NCI-H510A (cell line): Measurements from ENCODE around the gene SEC24B.
"Not testable (repeated sequence)": the region's sequence is repeated elsewhere in the genome, so short reads cannot be mapped to it uniquely, and the experiment has no call there.

Experiments used
- DNase-seq: peaks from one replicate; lab custom pipeline; 2025; lab: John Stamatoyannopoulos, UW

The SEC24B gene

DNA sequence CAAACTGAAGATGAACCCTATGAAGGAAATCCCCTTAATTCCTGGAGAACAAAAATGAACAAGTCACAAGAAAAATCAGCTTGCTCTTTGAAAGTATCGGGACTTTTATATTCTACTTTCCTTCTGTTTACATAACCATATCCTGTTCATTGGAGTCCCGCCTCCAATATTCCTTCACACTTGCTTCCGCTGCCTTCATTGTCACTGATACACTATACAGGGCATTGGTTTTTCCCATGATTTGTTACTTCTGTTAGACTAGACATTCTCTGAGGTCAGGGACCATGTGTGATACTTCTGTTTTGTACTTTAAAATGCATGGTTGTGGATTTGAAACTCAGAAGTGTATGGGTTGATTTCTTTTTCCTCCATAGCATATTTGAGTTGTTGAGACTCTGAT lies 145.2 kb downstream of the SEC24B start:
- no peak for DNase-seq

DNA sequence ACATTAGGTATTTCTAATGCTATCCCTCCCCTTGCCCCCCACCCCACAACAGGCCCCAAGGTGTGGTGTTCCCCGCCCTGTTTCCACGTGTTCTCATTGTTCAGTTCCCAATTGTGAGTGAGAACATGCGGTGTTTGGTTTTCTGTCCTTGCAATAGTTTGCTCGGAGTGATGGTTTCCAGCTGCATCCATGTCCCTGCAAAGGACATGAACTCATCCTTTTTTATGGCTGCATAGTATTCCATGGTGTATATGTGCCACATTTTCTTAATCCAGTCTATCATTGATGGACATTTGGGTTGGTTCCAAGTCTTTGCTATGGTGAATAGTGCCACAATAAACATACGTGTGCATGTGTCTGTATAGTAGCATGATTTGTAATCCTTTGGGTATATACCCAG lies 146.4 kb downstream of the SEC24B start:
- not testable (repeated sequence) for DNase-seq

- DNase-seq: no peak
These were observed 154.6 kb downstream of the SEC24B start for GRCh38 chr4:109588176-109588575.

- no peak for DNase-seq
These were observed 155.5 kb downstream of the SEC24B start for GRCh38 chr4:109589119-109589518.

DNA sequence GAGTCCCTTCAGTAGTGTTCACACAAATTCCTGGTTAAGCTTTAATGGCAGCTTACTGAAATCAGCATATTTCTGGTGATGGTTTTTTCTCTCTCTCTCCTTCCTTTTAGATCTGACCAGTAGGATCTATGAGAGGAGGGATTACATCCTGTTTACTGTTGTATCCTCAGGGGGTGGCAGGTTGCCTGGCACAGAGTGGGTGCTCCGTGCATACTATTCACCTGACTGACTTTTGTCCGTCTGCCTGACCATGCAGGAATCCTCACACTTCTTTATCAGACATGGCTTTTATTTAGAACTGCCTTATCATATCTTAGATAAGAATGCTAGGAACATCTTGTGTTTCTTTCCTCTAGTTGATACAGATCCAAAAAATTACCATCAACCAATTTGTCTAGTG lies 156.0 kb downstream of the SEC24B start:
- no peak for DNase-seq
